Activated naive CD4-positive, alpha-beta T cell treated with anti-CD3 and anti-CD28 coated beads, Interleukin-2, amount 10 ng/mL, durations not matched to agents 7 days and 5 days (primary cell): ENCODE measurements around the gene MYBPC3.

Experiments
- CTCF ChIA-PET: fragments of 350-600 bp; sonication (Branson Sonifier 250); formaldehyde crosslinking; loops from one replicate; lab custom pipeline; 2021; ENCODE audit warnings: antibody characterized with exemption; lab: Charles Lee
- DNase-seq: peaks from one replicate; pipeline ENCODE4 v3.0.0-alpha.2; 2020
- H3K27ac Mint-ChIP-seq: one replicate; pipeline ENCODE4 v1.8.0; 2021; ENCODE audit warnings: mild to moderate bottlenecking, moderate library complexity, mixed read lengths
- H3K27me3 Mint-ChIP-seq: one replicate; pipeline ENCODE4 v1.8.0; 2021; ENCODE audit warnings: mild to moderate bottlenecking, mixed read lengths
- H3K36me3 Mint-ChIP-seq: one replicate; pipeline ENCODE4 v1.8.0; 2021; ENCODE audit warnings: mixed read lengths
- H3K4me1 Mint-ChIP-seq: one replicate; pipeline ENCODE4 v1.8.0; 2021; ENCODE audit warnings: mixed read lengths
- H3K4me3 Mint-ChIP-seq: one replicate; pipeline ENCODE4 v1.8.0; 2021; ENCODE audit warnings: mild to moderate bottlenecking, moderate library complexity, mixed read lengths
- H3K9me3 Mint-ChIP-seq: one replicate; pipeline ENCODE4 v1.8.0; 2021; ENCODE audit warnings: mixed read lengths

MYBPC3 gene

DNA sequence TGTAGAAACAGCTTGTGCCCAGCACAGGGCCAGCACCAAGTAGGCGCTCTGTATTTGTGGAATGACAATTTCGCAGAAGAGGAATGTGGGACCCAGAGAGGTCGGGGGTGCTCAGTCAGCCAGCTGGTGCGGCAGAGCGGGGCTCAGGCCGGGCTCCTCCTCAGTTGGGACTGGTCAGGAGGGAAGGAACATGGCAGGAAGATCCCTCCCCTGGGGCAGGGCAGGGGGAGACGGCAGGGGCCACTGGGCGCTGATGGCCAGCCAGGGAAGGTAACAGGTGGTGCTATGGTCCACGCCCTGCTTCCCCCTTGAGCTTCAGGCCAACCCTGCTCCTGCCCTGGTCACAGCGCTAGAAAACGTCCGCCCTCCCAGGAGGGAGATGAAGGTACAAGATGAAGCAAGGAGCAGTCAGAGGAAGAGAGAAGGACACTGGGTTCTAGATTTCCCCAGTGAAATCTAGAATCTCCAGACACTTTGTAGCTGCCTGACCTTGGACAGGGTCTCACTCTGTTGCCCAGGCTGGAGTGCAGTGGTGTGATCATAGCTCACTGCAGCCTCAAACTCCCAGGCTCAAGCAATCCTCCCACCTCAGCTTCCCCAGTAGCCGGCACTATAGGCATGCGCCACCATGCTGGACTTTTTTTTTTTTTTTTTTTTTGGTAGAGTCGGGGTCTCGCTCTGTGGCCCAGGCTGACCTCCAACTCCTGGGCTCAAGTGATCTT, 39.4 kb upstream of the MYBPC3 start:
- DNase-seq = no peak

GRCh38 chr11:47391077-47391583, 38.6 kb upstream of the MYBPC3 start:
- Mint-ChIP-seq H3K4me3 (no peak overlapping the region), H3K9me3 (no peaks in the 10 kb centered on the region), H3K27ac (peak overlapping the region; percentile 61), H3K36me3 (no peaks in the 10 kb centered on the region), H3K27me3 (peaks cover 7% of the 10 kb centered on the region), H3K4me1 (peaks cover 58% of the 10 kb centered on the region)
- DNase-seq = no peak
- CTCF ChIA-PET = interaction anchor here (0.6 to 2.9 kb wide), 3 partner anchors 18 to 21 kb away, joined by 3 to 20 read pairs (median 3); no protein-coding TSS in a partner anchor

More for the DNA sequence above, 39.4 kb upstream of the MYBPC3 start:
- CTCF ChIA-PET = interaction anchor here (0.5 to 2.9 kb wide), 5 partner anchors 13 to 91 kb away, joined by 3 to 20 read pairs (median 3); no protein-coding TSS in a partner anchor
- H3K27me3 Mint-ChIP-seq = peaks cover 7% of the 10 kb centered on the region
- H3K9me3 Mint-ChIP-seq = no peaks in the 10 kb centered on the region
- no peak overlapping the region for H3K4me3 Mint-ChIP-seq
- no peaks in the 10 kb centered on the region for H3K36me3 Mint-ChIP-seq
- peaks cover 59% of the 10 kb centered on the region for H3K4me1 Mint-ChIP-seq
- peak overlapping the region; percentile 49 for H3K27ac Mint-ChIP-seq

- no peaks in the 10 kb centered on the region for H3K9me3 Mint-ChIP-seq
- peaks cover 7% of the 10 kb centered on the region for H3K27me3 Mint-ChIP-seq
- no peak overlapping the region for H3K27ac Mint-ChIP-seq
- H3K4me3 Mint-ChIP-seq = no peak overlapping the region
- H3K36me3 Mint-ChIP-seq = no peaks in the 10 kb centered on the region
- no peak for DNase-seq
- peaks cover 51% of the 10 kb centered on the region for H3K4me1 Mint-ChIP-seq
- CTCF ChIA-PET = interaction anchor here (1.6 to 4.6 kb wide), 2 partner anchors 17 to 22 kb away, joined by 3 to 31 read pairs; no protein-coding TSS in a partner anchor
These were observed 37.9 kb upstream of the MYBPC3 start for GRCh38 chr11:47390422-47390760.

DNA sequence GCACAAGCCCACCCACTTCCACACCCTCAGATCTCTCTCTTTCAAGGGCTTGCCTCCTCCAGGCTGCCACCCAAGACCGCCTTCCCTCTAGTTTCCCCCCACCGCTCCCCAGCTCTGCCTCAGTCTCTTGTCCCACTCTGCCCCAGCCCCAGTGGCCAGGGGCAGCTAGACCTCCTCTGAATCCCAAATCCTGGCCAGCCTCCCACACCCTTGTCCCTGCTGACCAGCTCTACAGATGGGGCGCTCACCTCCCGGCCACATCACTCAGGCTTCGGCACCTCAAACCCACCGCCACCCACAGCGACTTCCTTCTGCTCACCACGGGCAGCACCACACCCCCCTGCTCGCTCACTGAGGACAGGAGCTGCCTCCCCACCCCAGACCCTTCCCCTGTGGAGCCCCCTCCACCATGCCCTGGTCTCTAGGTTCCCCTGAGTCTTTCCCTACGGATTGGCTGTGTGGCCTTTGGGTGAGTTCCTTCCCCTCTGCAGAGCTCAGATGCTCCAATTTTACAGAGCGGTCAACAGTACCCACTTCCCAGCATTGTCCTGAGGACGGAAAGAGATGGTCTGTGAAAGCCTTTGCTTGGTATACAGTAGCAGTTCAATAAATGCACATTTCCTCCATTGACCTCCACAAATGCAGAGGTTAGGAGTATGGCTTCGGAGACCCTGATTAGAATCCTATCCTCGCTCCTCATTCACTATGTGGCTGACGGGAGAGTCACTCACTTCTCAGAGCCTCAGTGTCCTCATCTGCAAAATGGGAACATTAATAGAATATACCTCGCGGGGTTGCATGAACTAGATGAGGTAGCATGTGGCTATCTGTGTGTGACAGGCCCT, 37.3 kb upstream of the MYBPC3 start:
- Mint-ChIP-seq H3K27ac (no peak overlapping the region), H3K9me3 (no peaks in the 10 kb centered on the region), H3K27me3 (peaks cover 7% of the 10 kb centered on the region), H3K36me3 (no peaks in the 10 kb centered on the region), H3K4me1 (peaks cover 45% of the 10 kb centered on the region), H3K4me3 (no peak overlapping the region)
- DNase-seq = no peak
- CTCF ChIA-PET = interaction anchor here (0.5 to 4.6 kb wide), 3 partner anchors 16 to 130 kb away, joined by 3 to 31 read pairs (median 3); no protein-coding TSS in a partner anchor

- Mint-ChIP-seq H3K9me3 (no peaks in the 10 kb centered on the region), H3K4me1 (peaks cover 37% of the 10 kb centered on the region), H3K36me3 (no peaks in the 10 kb centered on the region), H3K27me3 (peaks cover 7% of the 10 kb centered on the region), H3K27ac (no peak overlapping the region), H3K4me3 (no peak overlapping the region)
- CTCF ChIA-PET = interaction anchor here (0.5 to 4.6 kb wide), 2 partner anchors 15 to 130 kb away, joined by 3 to 31 read pairs; no protein-coding TSS in a partner anchor
- no peak for DNase-seq
These were observed 36.4 kb upstream of the MYBPC3 start for GRCh38 chr11:47388697-47389576.

- no peak for DNase-seq
- CTCF ChIA-PET = interaction anchor here (2.9 to 4.6 kb wide), 2 partner anchors 14 to 19 kb away, joined by 7 to 31 read pairs; no protein-coding TSS in a partner anchor
- Mint-ChIP-seq H3K27ac (no peak overlapping the region), H3K4me3 (no peak overlapping the region), H3K36me3 (no peaks in the 10 kb centered on the region), H3K27me3 (peaks cover 11% of the 10 kb centered on the region), H3K9me3 (no peaks in the 10 kb centered on the region), H3K4me1 (peaks cover 29% of the 10 kb centered on the region)
These were observed 35.6 kb upstream of the MYBPC3 start for GRCh38 chr11:47387944-47388696.

GRCh38 chr11:47384498-47384897, 32.0 kb upstream of the MYBPC3 start:
- no peak overlapping the region for H3K4me3 Mint-ChIP-seq
- no peak for DNase-seq
- peaks cover 13% of the 10 kb centered on the region for H3K4me1 Mint-ChIP-seq
- no peak overlapping the region for H3K27ac Mint-ChIP-seq
- no peaks in the 10 kb centered on the region for H3K9me3 Mint-ChIP-seq
- H3K27me3 Mint-ChIP-seq = peaks cover 9% of the 10 kb centered on the region
- CTCF ChIA-PET = no interaction called here
- H3K36me3 Mint-ChIP-seq = no peaks in the 10 kb centered on the region

DNA sequence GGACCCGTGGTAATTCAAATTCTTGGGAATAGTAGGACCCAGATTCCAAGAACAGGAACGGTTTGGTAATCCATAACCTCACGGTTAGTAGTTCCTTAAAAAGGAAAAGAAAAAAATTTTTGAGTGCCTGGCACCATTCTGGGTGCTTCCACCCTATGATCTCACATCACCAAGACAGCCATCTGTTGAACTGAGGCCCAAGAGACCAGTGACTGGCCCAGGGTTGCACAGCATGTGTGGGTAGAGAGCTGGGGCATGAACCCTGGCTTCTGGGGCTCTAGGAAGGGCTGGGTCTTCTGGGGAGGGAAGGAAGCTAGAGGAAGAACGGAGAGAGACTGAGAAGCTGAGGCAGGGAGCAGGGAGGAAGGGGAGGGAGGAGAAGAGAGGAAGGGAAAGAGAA, 30.6 kb upstream of the MYBPC3 start:
- Mint-ChIP-seq H3K9me3 (no peaks in the 10 kb centered on the region), H3K27ac (peak overlapping the region; percentile 38), H3K4me3 (no peak overlapping the region), H3K4me1 (peaks cover 4% of the 10 kb centered on the region), H3K36me3 (no peaks in the 10 kb centered on the region), H3K27me3 (peaks cover 10% of the 10 kb centered on the region)
- CTCF ChIA-PET = interaction anchor here (1.0 kb wide), 1 partner anchor 9 kb away, joined by 5 read pairs; no protein-coding TSS in a partner anchor
- no peak for DNase-seq

- H3K36me3 Mint-ChIP-seq = no peaks in the 10 kb centered on the region
- H3K27ac Mint-ChIP-seq = no peak overlapping the region
- H3K4me1 Mint-ChIP-seq = peaks cover 4% of the 10 kb centered on the region
- H3K4me3 Mint-ChIP-seq = no peak overlapping the region
- no peaks in the 10 kb centered on the region for H3K9me3 Mint-ChIP-seq
- DNase-seq = no peak
- peaks cover 10% of the 10 kb centered on the region for H3K27me3 Mint-ChIP-seq
- CTCF ChIA-PET = interaction anchor here (1.6 kb wide), 1 partner anchor 9 kb away, joined by 4 read pairs; no protein-coding TSS in a partner anchor
These were observed 27.6 kb upstream of the MYBPC3 start for GRCh38 chr11:47380078-47380477.

GRCh38 chr11:47379317-47379716, 26.8 kb upstream of the MYBPC3 start:
- Mint-ChIP-seq H3K27me3 (peaks cover 10% of the 10 kb centered on the region), H3K4me3 (no peak overlapping the region), H3K27ac (no peak overlapping the region), H3K9me3 (no peaks in the 10 kb centered on the region), H3K36me3 (no peaks in the 10 kb centered on the region), H3K4me1 (peaks cover 4% of the 10 kb centered on the region)
- CTCF ChIA-PET = interaction anchor here (0.8 to 1.2 kb wide), 2 partner anchors 33 to 76 kb away, joined by 3 read pairs; no protein-coding TSS in a partner anchor
- no peak for DNase-seq

- Mint-ChIP-seq H3K36me3 (no peaks in the 10 kb centered on the region), H3K4me3 (no peak overlapping the region), H3K27me3 (peaks cover 10% of the 10 kb centered on the region), H3K4me1 (peaks cover 4% of the 10 kb centered on the region), H3K27ac (no peak overlapping the region), H3K9me3 (no peaks in the 10 kb centered on the region)
- CTCF ChIA-PET = interaction anchor here (0.8 to 1.2 kb wide), 3 partner anchors 33 to 76 kb away, joined by 3 read pairs; no protein-coding TSS in a partner anchor
- DNase-seq = no peak
These were observed 26.3 kb upstream of the MYBPC3 start for GRCh38 chr11:47378836-47379170.

GRCh38 chr11:47378010-47378835, 25.7 kb upstream of the MYBPC3 start, which contains the start of gene SPI1:
Gene SPI1, minus strand, starts transcription at chr11:47378547. Its CDS starts 194 bp downstream, at chr11:47378353.
- Mint-ChIP-seq H3K27me3 (peaks cover 7% of the 10 kb centered on the region), H3K27ac (no peak within 1 kb of the TSS), H3K4me3 (no peak within 1 kb of the TSS), H3K36me3 (no peaks in the 10 kb centered on the region), H3K9me3 (no peaks in the 10 kb centered on the region), H3K4me1 (peaks cover 4% of the 10 kb centered on the region)
- DNase-seq = no peak
- CTCF ChIA-PET = interaction anchor here (0.9 to 1.2 kb wide), 2 partner anchors 33 to 77 kb away, joined by 3 read pairs; no protein-coding TSS in a partner anchor
